HTERT RPE-1 (cell line): Measurements from ENCODE around the gene TTLL5.

Experiments used
- in situ Hi-C: fragments of 300-500 bp; cut with MboI; formaldehyde crosslinking; loops from 4 replicates; pipeline ENCODE4 v1.14.3; 2020; ENCODE audit warnings: low sequenced_read_pairs

Gene TTLL5

DNA sequence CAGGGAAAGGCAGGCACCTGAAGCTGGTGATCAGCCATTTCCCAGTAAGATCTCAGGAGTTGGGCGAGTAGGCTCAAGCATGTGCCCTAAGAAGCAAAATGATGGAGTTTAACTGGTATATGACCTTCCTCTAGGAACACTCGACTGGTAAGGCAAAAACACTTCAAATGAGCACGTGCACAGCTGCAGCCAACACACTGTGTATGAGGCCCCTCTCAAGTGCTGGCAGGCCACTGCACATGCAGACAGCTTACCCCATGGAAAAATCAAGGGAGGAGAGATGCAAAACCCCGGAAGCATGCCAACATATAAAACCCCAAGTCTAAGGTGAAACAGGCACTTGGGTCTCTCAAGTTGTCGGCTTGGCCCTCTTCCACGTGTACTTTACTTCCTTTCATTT, 39.2 kb downstream of the TTLL5 start:
- in situ Hi-C loops, result no loop called here

DNA sequence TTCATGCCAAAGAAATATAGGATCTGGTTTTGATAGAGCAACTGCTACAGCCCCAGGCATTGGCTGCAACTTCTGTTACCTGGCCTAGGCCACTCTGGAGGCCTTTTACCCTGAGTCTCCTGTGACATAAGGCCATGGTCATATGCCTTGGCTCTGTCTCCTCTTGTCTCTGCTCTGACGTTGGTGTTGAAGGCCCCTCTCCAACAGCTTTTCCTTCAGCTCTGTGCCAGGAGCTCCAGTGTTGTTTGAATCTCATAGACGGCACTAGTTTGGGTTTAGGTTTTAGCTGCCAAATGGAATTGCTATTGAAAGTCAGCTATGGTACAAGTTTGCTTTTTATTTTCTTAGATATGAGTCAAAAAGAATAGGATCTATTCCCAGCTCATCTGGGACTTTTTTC, 41.1 kb downstream of the TTLL5 start:
- in situ Hi-C loops, result no loop called here

GRCh38 chr14:75702616-75703261, 41.7 kb downstream of the TTLL5 start:
- in situ Hi-C loops, result no loop called here

- in situ Hi-C loops, result no loop called here
Observed at GRCh38 chr14:75703467-75703866, 42.4 kb downstream of the TTLL5 start.

DNA sequence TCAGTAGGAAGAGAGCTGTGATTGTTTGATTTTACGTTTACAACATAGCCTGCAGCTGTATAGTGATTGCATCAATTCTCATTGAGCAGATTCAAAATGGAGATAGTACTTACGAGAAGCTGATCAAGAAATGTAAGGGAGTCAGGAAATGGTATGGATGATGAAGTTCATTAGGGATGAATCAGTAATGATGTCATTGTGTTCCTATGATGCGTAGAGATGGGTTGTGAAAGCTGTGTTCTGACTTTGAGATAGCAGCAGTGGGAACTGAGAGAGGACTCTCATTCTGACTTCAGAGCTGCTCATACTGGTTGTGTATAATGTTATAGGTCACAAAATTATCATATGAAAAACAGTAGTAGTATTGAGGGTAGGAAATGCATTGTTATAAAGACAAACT, 44.0 kb downstream of the TTLL5 start:
- in situ Hi-C loops, result no loop called here

GRCh38 chr14:75709207-75709812, 48.3 kb downstream of the TTLL5 start:
- in situ Hi-C loops, result no loop called here

GRCh38 chr14:75711105-75711795, 50.2 kb downstream of the TTLL5 start:
- in situ Hi-C loops, result no loop called here

DNA sequence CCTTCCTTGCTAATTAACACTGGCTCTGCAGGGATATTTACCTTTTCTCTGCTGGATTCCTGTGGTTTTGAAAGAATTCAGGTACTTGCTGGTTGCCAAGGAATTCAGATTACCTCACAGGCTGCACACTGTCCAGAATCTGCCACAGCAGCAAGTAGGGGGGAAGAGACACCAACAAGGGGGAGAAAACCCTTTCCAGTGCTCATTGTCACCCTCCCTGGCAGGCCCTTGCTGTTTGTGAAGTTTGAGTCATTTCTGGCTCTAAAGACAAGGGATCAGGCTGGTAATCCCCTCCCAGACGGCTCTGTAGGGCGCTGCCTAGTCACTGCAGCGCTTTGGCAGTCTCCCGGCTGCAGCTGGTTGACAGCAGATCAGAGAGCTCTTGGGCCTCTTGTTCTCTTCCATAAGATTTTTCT, 50.8 kb downstream of the TTLL5 start:
- in situ Hi-C loops, result no loop called here

GRCh38 chr14:75714991-75715390, 53.9 kb downstream of the TTLL5 start:
- in situ Hi-C loops, result no loop called here

GRCh38 chr14:75715926-75716780, 55.1 kb downstream of the TTLL5 start:
- in situ Hi-C loops, result no loop called here

DNA sequence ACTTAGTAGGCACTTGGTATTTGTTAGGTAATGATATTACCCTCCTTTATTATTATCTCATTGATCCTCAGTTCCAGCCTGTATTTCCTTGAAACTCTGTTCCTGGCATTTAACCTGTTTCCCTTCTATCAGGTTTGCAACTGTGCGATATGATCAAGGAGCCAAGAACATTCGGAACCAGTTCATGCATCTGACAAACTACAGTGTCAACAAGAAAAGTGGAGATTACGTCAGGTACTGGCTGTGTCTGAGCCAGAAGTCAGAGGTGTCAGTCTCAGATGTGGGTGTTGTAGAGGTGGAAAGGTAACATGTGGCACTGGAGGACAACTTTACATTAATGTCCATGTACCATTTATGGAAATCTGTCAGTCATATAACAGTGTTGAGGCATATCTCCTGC, 56.7 kb downstream of the TTLL5 start:
- in situ Hi-C loops, result no loop called here

- in situ Hi-C loops, result no loop called here
Observed at GRCh38 chr14:75718199-75718598, 57.2 kb downstream of the TTLL5 start.

- in situ Hi-C loops, result no loop called here
Observed at GRCh38 chr14:75720116-75720515, 59.1 kb downstream of the TTLL5 start.

GRCh38 chr14:75720842-75721498, 59.9 kb downstream of the TTLL5 start:
- in situ Hi-C loops, result no loop called here

GRCh38 chr14:75723716-75724115, 62.7 kb downstream of the TTLL5 start:
- in situ Hi-C loops, result no loop called here

- in situ Hi-C loops, result no loop called here
Observed at GRCh38 chr14:75724414-75725204, 63.6 kb downstream of the TTLL5 start.

DNA sequence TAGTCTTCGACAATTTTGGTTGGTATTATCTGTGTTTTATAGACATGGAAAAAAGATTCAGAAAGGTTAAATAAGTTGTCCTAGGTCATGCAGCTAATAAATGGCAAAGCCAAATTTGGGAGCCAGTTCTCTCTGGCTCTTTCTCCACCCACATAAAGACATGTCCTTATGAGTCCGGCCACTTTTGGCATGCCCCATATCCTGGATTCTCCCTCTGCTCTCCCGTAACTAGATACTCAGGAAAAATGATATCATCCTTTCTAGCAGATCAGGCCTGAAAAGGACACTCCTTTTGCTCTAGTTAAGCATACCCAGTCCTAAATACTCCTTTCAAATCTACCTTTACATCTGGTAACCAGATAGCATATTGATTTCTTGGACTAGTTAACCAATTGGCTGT, 64.4 kb downstream of the TTLL5 start:
- in situ Hi-C loops, result no loop called here

DNA sequence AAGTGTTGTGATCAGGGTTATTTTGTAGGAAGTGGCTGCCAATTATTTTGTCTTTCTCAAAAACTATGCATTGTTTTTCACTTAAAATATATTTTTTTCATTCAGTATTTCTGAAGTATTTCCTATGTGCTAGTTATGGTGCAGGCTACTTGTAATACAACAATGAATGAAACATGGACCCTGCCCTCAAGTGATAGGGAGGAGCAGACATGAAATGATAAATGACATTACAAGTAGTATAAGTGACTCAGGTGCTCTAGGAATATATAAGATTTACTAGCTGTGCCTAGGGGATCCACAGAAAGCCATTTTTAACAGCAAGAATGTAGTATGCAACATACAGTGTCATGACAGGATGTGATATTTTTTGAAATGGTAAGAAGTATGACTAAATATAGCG, 65.3 kb downstream of the TTLL5 start:
- in situ Hi-C loops, result no loop called here

DNA sequence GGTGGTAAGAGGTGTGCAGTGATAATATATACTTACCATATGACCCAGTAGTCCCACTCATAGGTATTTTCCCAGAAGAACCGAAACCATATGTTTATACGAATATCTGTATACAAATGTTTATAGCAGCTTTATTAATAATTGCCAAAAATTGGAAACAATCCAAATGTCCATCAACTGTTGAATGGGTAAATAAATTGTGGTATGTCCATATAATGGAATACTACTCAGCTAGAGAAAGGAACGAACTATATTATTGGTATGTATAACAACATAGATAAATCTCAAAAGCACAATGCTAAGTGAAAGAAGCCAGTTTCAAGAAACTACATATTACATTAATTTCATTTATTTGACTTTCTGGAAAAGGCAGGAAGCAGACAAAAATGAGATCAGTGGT, 66.1 kb downstream of the TTLL5 start:
- in situ Hi-C loops, result no loop called here

DNA sequence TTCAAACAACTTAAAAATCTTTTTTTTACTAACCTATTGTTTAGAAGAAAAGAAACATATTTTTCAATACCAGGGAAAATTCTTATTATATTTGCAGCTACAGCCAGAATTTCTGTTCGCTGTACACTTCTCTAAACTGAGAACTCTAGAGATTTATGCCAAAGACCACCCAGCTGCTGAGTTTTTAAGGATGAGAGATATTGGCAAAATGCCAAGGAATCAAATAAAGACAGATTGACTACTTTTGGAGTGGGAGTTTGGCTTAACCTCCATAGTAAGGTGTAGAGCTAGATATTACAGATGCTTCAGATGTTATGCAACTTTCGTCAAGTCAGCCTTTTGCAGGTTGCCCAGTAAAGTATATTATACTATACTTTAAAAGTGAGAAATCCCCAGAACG, 71.8 kb downstream of the TTLL5 start:
- in situ Hi-C loops, result no loop called here
